Mesenchymal stem cell (in vitro differentiated cells and primary cell): ENCODE results near the gene DPM3.

Experiments
- DNase-seq: peaks from one replicate; pipeline ENCODE4 v3.0.0-alpha.2; 2013
- H2AFZ ChIP-seq: one replicate; pipeline ENCODE4 v1.6.1; 2013; ENCODE audit warnings: low read depth, mild to moderate bottlenecking, control low read depth, inconsistent platforms, low read length, moderate library complexity
- H2AK5ac ChIP-seq: 2 replicates; pipeline ENCODE4 v1.6.1; 2013; ENCODE audit warnings: low read length, moderate library complexity, mild to moderate bottlenecking, inconsistent platforms; ENCODE audit not compliant: severe bottlenecking
- H2BK120ac ChIP-seq: one replicate; pipeline ENCODE4 v1.6.1; 2013; ENCODE audit warnings: low read depth, mild to moderate bottlenecking, inconsistent platforms, low read length, moderate library complexity
- H2BK12ac ChIP-seq, 2 experiments: one replicate each; pipeline ENCODE4 v1.6.1; 2013; ENCODE audit warnings: inconsistent platforms in 2 of 2, low read length in 2 of 2, mild to moderate bottlenecking in 2 of 2, moderate library complexity in 2 of 2, control low read depth in 1 of 2
- H2BK15ac ChIP-seq: one replicate; pipeline ENCODE4 v1.6.1; 2013; ENCODE audit warnings: mild to moderate bottlenecking, low read depth, inconsistent platforms; ENCODE audit not compliant: poor library complexity, severe bottlenecking
- H2BK5ac ChIP-seq: 2 replicates; pipeline ENCODE4 v1.6.1; 2013; ENCODE audit warnings: low read depth, mild to moderate bottlenecking, low read length, control low read depth, inconsistent platforms; ENCODE audit not compliant: poor library complexity, severe bottlenecking
- H3K14ac ChIP-seq, 2 experiments: one replicate each; pipeline ENCODE4 v1.6.1; 2013; ENCODE audit warnings: inconsistent platforms in 2 of 2, low read length in 2 of 2, control low read depth in 1 of 2, mild to moderate bottlenecking in 1 of 2, moderate library complexity in 1 of 2
- H3K18ac ChIP-seq, 2 experiments: one replicate each; pipeline ENCODE4 v1.6.1; 2013; ENCODE audit warnings: inconsistent platforms in 2 of 2, low read length in 2 of 2, control low read depth in 1 of 2, low read depth in 1 of 2, mild to moderate bottlenecking in 1 of 2
- H3K23ac ChIP-seq, 2 experiments: one replicate each; pipeline ENCODE4 v1.6.1; 2013; ENCODE audit warnings: inconsistent platforms in 2 of 2, low read length in 2 of 2, mild to moderate bottlenecking in 2 of 2, moderate library complexity in 2 of 2, control low read depth in 1 of 2
- H3K27ac ChIP-seq: 2 replicates; pipeline ENCODE4 v1.5.1; 2013; ENCODE audit warnings: mild to moderate bottlenecking, moderate library complexity, low read length, control low read depth, inconsistent platforms; ENCODE audit not compliant: poor library complexity, severe bottlenecking
- H3K27me3 ChIP-seq, 2 experiments: 2 replicates each; pipeline versions ENCODE4 v1.6.1 to v1.7.0; 2013; ENCODE audit warnings: low read length in 2 of 2, mild to moderate bottlenecking in 2 of 2, moderate library complexity in 2 of 2, control low read depth in 1 of 2, inconsistent platforms in 1 of 2; ENCODE audit not compliant: control insufficient read depth in 1 of 2, insufficient read depth in 1 of 2
- H3K36me3 ChIP-seq, 2 experiments: 2 replicates each; pipeline versions ENCODE4 v1.6.1 to v1.7.0; 2013; ENCODE audit warnings: low read length in 2 of 2, control low read depth in 1 of 2, inconsistent platforms in 1 of 2, low read depth in 1 of 2, mild to moderate bottlenecking in 1 of 2; ENCODE audit not compliant: insufficient read depth in 2 of 2, control insufficient read depth in 1 of 2
- H3K4ac ChIP-seq, 2 experiments: one replicate each; pipeline ENCODE4 v1.6.1; 2013; ENCODE audit warnings: inconsistent platforms in 2 of 2, low read length in 2 of 2, mild to moderate bottlenecking in 2 of 2, moderate library complexity in 2 of 2, control low read depth in 1 of 2, low read depth in 1 of 2
- H3K4me1 ChIP-seq: 2 replicates; pipeline ENCODE4 v1.6.1; 2013; ENCODE audit warnings: low read depth, low read length, control low read depth; ENCODE audit not compliant: control insufficient read depth, insufficient read depth
- H3K4me2 ChIP-seq: 2 replicates; pipeline ENCODE4 v1.6.1; 2013; ENCODE audit warnings: low read length, mild to moderate bottlenecking, inconsistent platforms; ENCODE audit not compliant: poor library complexity, severe bottlenecking
- H3K4me3 ChIP-seq, 2 experiments: 2 replicates each; pipeline versions ENCODE4 v1.5.1 to v1.7.0; 2013; ENCODE audit warnings: low read length in 2 of 2, mild to moderate bottlenecking in 2 of 2, control low read depth in 1 of 2, low read depth in 1 of 2; ENCODE audit not compliant: insufficient read depth in 1 of 2
- H3K79me1 ChIP-seq: replicated peaks from 2 replicates; pipeline ENCODE4 v1.6.1; 2013; ENCODE audit warnings: mild to moderate bottlenecking, control low read depth, low read length, inconsistent platforms; ENCODE audit not compliant: poor library complexity, severe bottlenecking
- H3K9ac ChIP-seq: 2 replicates; pipeline ENCODE4 v1.7.0; 2013; ENCODE audit warnings: mild to moderate bottlenecking, low read length, moderate library complexity
- H3K9me3 ChIP-seq: 2 replicates; pipeline ENCODE4 v1.7.0; 2013; ENCODE audit warnings: mild to moderate bottlenecking, low read length; ENCODE audit not compliant: control insufficient read depth
- H4K8ac ChIP-seq: one replicate; pipeline ENCODE4 v1.6.1; 2013; ENCODE audit warnings: inconsistent platforms, mild to moderate bottlenecking, low read length, moderate library complexity
- H4K91ac ChIP-seq: one replicate; pipeline ENCODE4 v1.6.1; 2013; ENCODE audit warnings: mild to moderate bottlenecking, low read length, inconsistent platforms
- WGBS: methylation state at CpG from one replicate; pipeline ENCODE4 v1.1.7; 2013; ENCODE audit warnings: mixed read lengths; 5-methylcytosine and 5-hydroxymethylcytosine counted together

DPM3 gene

DNA sequence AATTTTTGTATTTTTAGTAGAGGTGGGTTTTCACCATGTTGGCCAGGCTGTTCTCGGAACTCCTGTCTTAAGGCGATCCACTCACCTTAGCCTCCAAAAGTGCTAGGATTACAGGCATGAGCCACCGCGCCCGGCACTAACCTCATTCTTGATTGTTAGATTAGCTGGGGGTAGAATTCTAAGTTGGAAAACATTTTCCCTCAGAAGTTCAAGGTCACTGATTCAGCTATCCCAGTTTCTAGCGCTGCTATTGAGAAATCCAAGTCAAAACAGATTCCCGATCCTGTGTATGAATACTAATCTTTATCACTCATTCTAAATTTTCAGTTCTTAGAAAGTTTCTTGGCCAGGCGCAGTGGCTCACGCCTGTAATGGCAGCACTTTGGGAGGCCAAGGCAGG, 37.0 kb downstream of the DPM3 start:
- H3K9ac ChIP-seq: no peak overlapping the region
- peaks cover 28 to 35% of the 10 kb centered on the region in 2 experiments for H3K27me3 ChIP-seq
- H2BK12ac ChIP-seq: no peak overlapping the region
- WGBS: 75% methylated on average over 9 of the region's 9 CpGs
- H3K4me1 ChIP-seq: no peaks in the 10 kb centered on the region
- no peaks in the 10 kb centered on the region for H3K79me1 ChIP-seq
- H3K27ac ChIP-seq: no peak overlapping the region
- H3K36me3 ChIP-seq: no peaks in the 10 kb centered on the region
- no peak overlapping the region for H4K91ac ChIP-seq
- no peak overlapping the region for H2AK5ac ChIP-seq
- H3K4me2 ChIP-seq: no peak overlapping the region
- H3K23ac ChIP-seq: no peak overlapping the region
- no peak overlapping the region for H4K8ac ChIP-seq
- H3K4me3 ChIP-seq: no peak overlapping the region
- H2BK120ac ChIP-seq: no peak overlapping the region
- H3K18ac ChIP-seq: no peak overlapping the region
- H2BK5ac ChIP-seq: no peak overlapping the region
- no peak overlapping the region for H3K14ac ChIP-seq
- no peak overlapping the region for H2AFZ ChIP-seq
- no peak overlapping the region for H2BK15ac ChIP-seq
- H3K9me3 ChIP-seq: no peaks in the 10 kb centered on the region
- no peak for DNase-seq
- H3K4ac ChIP-seq: no peak overlapping the region

- Histone ChIP-seq H4K8ac (no peak overlapping the region), H3K79me1 (no peaks in the 10 kb centered on the region), H2AK5ac (no peak overlapping the region), H3K9me3 (no peaks in the 10 kb centered on the region), H2BK120ac (no peak overlapping the region), H3K27ac (no peak overlapping the region), H3K4me2 (no peak overlapping the region), H3K4me1 (no peaks in the 10 kb centered on the region), H2BK5ac (no peak overlapping the region), H2AFZ (no peak overlapping the region), H2BK15ac (no peak overlapping the region), H3K9ac (no peak overlapping the region), H2BK12ac (no peak overlapping the region), H3K23ac (no peak overlapping the region), H3K27me3 (peaks cover 11 to 23% of the 10 kb centered on the region in 2 experiments), H3K36me3 (no peaks in the 10 kb centered on the region), H3K4me3 (no peak overlapping the region), H3K4ac (no peak overlapping the region), H3K18ac (no peak overlapping the region), H3K14ac (no peak overlapping the region), H4K91ac (no peak overlapping the region)
- DNase-seq: no peak
- WGBS: 87% methylated on average over 6 of the region's 7 CpGs
Observed at GRCh38 chr1:155099331-155099730, 41.0 kb downstream of the DPM3 start.

DNA sequence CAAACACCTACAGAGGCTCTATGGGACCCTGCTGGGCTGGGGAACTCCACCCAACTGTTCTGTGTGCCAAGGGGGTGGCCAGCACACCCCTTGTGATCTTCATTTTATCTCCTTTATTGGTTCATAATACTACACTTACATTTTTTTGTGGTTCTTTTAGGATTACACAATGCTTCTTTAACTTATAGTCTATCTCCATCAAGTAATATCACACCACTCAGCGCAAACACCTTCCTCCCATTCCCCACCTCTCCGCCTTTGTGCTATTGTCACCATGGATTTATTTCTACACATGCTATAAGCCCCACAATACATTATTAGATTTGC, 45.7 kb downstream of the DPM3 start:
- H3K27me3 ChIP-seq: peaks cover 15 to 48% of the 10 kb centered on the region in 2 experiments
- H3K4me1 ChIP-seq: peaks cover 10% of the 10 kb centered on the region
- H2AK5ac ChIP-seq: no peak overlapping the region
- no peak overlapping the region for H3K14ac ChIP-seq
- no peak overlapping the region for H3K9ac ChIP-seq
- H2BK12ac ChIP-seq: no peak overlapping the region
- no peak overlapping the region for H3K4me3 ChIP-seq
- H3K23ac ChIP-seq: no peak overlapping the region
- H3K79me1 ChIP-seq: no peaks in the 10 kb centered on the region
- WGBS: 71% methylated on average over 2 of the region's 2 CpGs
- H3K9me3 ChIP-seq: no peaks in the 10 kb centered on the region
- no peak overlapping the region for H3K4me2 ChIP-seq
- no peak overlapping the region for H2AFZ ChIP-seq
- no peak overlapping the region for H2BK120ac ChIP-seq
- H3K36me3 ChIP-seq: no peaks in the 10 kb centered on the region
- H3K18ac ChIP-seq: no peak overlapping the region
- no peak overlapping the region for H4K91ac ChIP-seq
- no peak overlapping the region for H2BK5ac ChIP-seq
- no peak overlapping the region for H4K8ac ChIP-seq
- H3K27ac ChIP-seq: no peak overlapping the region
- H2BK15ac ChIP-seq: no peak overlapping the region
- no peak overlapping the region for H3K4ac ChIP-seq
- no peak for DNase-seq

GRCh38 chr1:155093911-155094621, 46.3 kb downstream of the DPM3 start:
- Histone ChIP-seq H3K4me1 (peaks cover 10% of the 10 kb centered on the region), H3K23ac (no peak overlapping the region), H2BK120ac (no peak overlapping the region), H3K27ac (no peak overlapping the region), H3K27me3 (peaks cover 15 to 48% of the 10 kb centered on the region in 2 experiments), H2BK15ac (no peak overlapping the region), H3K9me3 (no peaks in the 10 kb centered on the region), H3K79me1 (no peaks in the 10 kb centered on the region), H3K4ac (no peak overlapping the region), H3K18ac (no peak overlapping the region), H2AK5ac (no peak overlapping the region), H2BK12ac (no peak overlapping the region), H2BK5ac (no peak overlapping the region), H3K4me3 (peak overlapping the region in 1 of 2 experiments; percentile 40), H3K9ac (no peak overlapping the region), H3K36me3 (no peaks in the 10 kb centered on the region), H2AFZ (no peak overlapping the region), H3K4me2 (no peak overlapping the region), H4K8ac (no peak overlapping the region), H4K91ac (peak overlapping the region; percentile 4), H3K14ac (no peak overlapping the region)
- 43% methylated on average over 12 of the region's 13 CpGs for WGBS
- DNase-seq: peak; percentile 61
